ENCODE data around the gene TMEM240. TPM values are rescaled to one million over a fixed set of nuclear protein-coding genes. Genes with fewer than 3 reads are reported as not detected.

TMEM240 gene
- total RNA-seq, 4 donors from 2014 or later: 9.4 to 16.3 TPM; not detected in 2

- no peaks in the 10 kb centered on the region for H3K9me3 ChIP-seq
- H3K4me1 ChIP-seq: no peaks in the 10 kb centered on the region
- TF ChIP-seq POLR2A (IDR thresholded peaks at IDR 0.05) (no peak), CTCF (IDR thresholded peaks at IDR 0.05) (no peak)
- no peak for DNase-seq
- no peak overlapping the region for H3K4me3 ChIP-seq
- H3K36me3 ChIP-seq: no peaks in the 10 kb centered on the region
- intact Hi-C loops (cut with DNase I; ENCODE audit: low total_unique reads): no loop called here
- no peak overlapping the region for H3K27ac ChIP-seq
- H3K27me3 ChIP-seq: no peaks in the 10 kb centered on the region
Observed at GRCh38 chr1:1551524-1552262, 11.3 kb upstream of the TMEM240 start.

GRCh38 chr1:1550591-1551432 lies 10.4 kb upstream of the TMEM240 start:
- no peak overlapping the region for H3K27ac ChIP-seq
- peak in 1 of 4 experiments; percentile 10 for TF ChIP-seq CTCF (IDR thresholded peaks at IDR 0.05)
- no peak for TF ChIP-seq POLR2A (IDR thresholded peaks at IDR 0.05)
- intact Hi-C loops (cut with DNase I; ENCODE audit: low total_unique reads): no loop called here

GRCh38 chr1:1550087-1550486 lies 9.7 kb upstream of the TMEM240 start:
- intact Hi-C loops (cut with DNase I; ENCODE audit: low total_unique reads): no loop called here
- Histone ChIP-seq H3K27ac (no peak overlapping the region), H3K9me3 (no peaks in the 10 kb centered on the region), H3K36me3 (no peaks in the 10 kb centered on the region), H3K27me3 (no peaks in the 10 kb centered on the region), H3K4me1 (no peaks in the 10 kb centered on the region), H3K4me3 (no peak overlapping the region)
- DNase-seq: no peak
- no peak for TF ChIP-seq CTCF (IDR thresholded peaks at IDR 0.05)

More at GRCh38 chr1:1550591-1551432, 10.4 kb upstream of the TMEM240 start:
- H3K27me3 ChIP-seq: no peaks in the 10 kb centered on the region
- no peaks in the 10 kb centered on the region for H3K4me1 ChIP-seq
- H3K4me3 ChIP-seq: no peak overlapping the region
- H3K36me3 ChIP-seq: no peaks in the 10 kb centered on the region
- no peak for DNase-seq
- no peaks in the 10 kb centered on the region for H3K9me3 ChIP-seq

GRCh38 chr1:1548591-1548990 lies 8.2 kb upstream of the TMEM240 start:
- H3K27me3 ChIP-seq: no peaks in the 10 kb centered on the region
- no peak for DNase-seq

More at GRCh38 chr1:1548591-1548990, 8.2 kb upstream of the TMEM240 start:
- H3K4me1 ChIP-seq: no peaks in the 10 kb centered on the region
- no peaks in the 10 kb centered on the region for H3K36me3 ChIP-seq
- H3K4me3 ChIP-seq: no peak overlapping the region
- H3K27ac ChIP-seq: no peak overlapping the region
- TF ChIP-seq POLR2A (IDR thresholded peaks at IDR 0.05): no peak
- TF ChIP-seq CTCF (IDR thresholded peaks at IDR 0.05): no peak
- intact Hi-C loops (cut with DNase I; ENCODE audit: low total_unique reads): no loop called here
- H3K9me3 ChIP-seq: no peaks in the 10 kb centered on the region
